WERI-Rb-1 (cell line): ENCODE results near the gene DBI.
"Not testable (repeated sequence)": the region's sequence is repeated elsewhere in the genome, so short reads cannot be mapped to it uniquely, and the experiment has no call there.

Source experiments
- DNase-seq: peaks from one replicate; pipeline ENCODE4 v3.0.0-alpha.2; 2020
- H3K27ac ChIP-seq: fragments of 250-450 bp; sonication (Bioruptor Pico); 2 replicates; pipeline ENCODE4 v1.5.1; 2020; ENCODE audit warnings: mild to moderate bottlenecking, moderate library complexity
- H3K27me3 ChIP-seq: fragments of 250-450 bp; sonication (Bioruptor Pico); 2 replicates; pipeline ENCODE4 v1.5.1; 2021; ENCODE audit warnings: mild to moderate bottlenecking, low read depth, moderate library complexity; ENCODE audit not compliant: insufficient read depth, severe bottlenecking
- H3K36me3 ChIP-seq: fragments of 250-450 bp; sonication (Bioruptor Pico); 2 replicates; pipeline ENCODE4 v1.5.1; 2020; ENCODE audit warnings: mild to moderate bottlenecking, moderate library complexity
- H3K4me3 ChIP-seq: 2 replicates; pipeline ENCODE4 v1.5.1; 2011; ENCODE audit warnings: low read depth, mild to moderate bottlenecking, control low read depth, low read length
- H3K9me3 ChIP-seq: fragments of 250-450 bp; sonication (Bioruptor Pico); 2 replicates; pipeline ENCODE4 v1.5.1; 2021; ENCODE audit warnings: mild to moderate bottlenecking, moderate library complexity; ENCODE audit not compliant: severe bottlenecking
- CTCF ChIP-seq: IDR thresholded peaks from 2 replicates; pipeline ENCODE4 v1.5.1; 2011; ENCODE audit warnings: low read depth, mild to moderate bottlenecking, control low read depth, inconsistent platforms, low read length

The DBI gene

DNA sequence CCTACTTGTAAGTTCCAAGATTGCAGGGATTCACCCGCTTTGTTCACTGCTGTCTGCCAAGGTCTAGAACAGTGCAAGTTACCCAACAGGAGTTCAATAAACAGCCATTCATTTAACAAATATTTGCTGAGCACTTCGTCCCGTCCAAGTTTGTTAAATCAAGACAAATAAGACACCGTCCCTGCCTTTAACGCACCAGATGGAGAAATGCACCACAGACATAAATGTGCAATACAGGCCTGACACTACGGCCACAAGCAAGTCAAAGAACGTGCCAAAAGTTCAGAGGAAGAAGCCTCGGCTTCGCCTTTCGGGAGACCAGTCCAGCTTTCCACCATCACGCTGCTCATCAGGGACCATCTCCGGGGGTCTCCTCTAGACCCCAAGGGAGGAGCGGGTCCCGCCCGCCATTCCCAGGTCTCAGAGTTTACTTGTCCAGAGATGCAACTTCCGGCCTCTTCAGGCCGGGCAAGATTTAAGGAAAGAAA, 572 bp upstream of the DBI start:
- H3K36me3 ChIP-seq, result peaks cover 26% of the 10 kb centered on the region
- peak overlapping the region; percentile 66 for H3K4me3 ChIP-seq
- peaks cover 3% of the 10 kb centered on the region for H3K9me3 ChIP-seq
- DNase-seq, result no peak
- no peak for TF ChIP-seq CTCF
- no peaks in the 10 kb centered on the region for H3K27me3 ChIP-seq
- peak overlapping the region; percentile 86 for H3K27ac ChIP-seq

- no peak for TF ChIP-seq CTCF
- H3K36me3 ChIP-seq, result peaks cover 37% of the 10 kb centered on the region
- peak; percentile 70 for DNase-seq
- peak overlapping the region; percentile 82 for H3K4me3 ChIP-seq
- H3K27ac ChIP-seq, result peak overlapping the region; percentile 78
- no peaks in the 10 kb centered on the region for H3K27me3 ChIP-seq
- H3K9me3 ChIP-seq, result peaks cover 3% of the 10 kb centered on the region
These were observed 809 bp downstream of the DBI start for GRCh38 chr2:119367472-119368099.

DNA sequence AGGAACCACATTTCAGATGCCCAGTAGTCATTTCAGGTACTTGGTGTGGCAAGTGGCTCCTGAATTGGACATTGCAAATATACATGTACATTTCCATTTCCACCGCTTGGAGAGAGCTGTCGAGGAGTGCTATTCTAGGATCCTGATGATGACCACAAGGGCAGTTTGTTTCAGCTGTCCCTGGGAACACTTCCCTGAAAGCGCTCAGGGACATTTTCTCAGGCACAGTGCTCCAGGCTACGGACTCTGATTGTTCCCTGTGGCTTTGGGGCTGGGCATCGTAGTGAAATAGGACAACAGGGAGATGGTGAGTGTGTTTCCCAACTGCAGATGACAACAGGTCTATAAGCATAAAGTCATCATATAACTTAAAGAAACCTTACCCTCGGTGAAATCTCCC, 3.1 kb downstream of the DBI start:
- Histone ChIP-seq H3K27ac (no peak overlapping the region), H3K4me3 (no peak overlapping the region), H3K9me3 (peaks cover 11% of the 10 kb centered on the region), H3K36me3 (peaks cover 50% of the 10 kb centered on the region), H3K27me3 (no peaks in the 10 kb centered on the region)
- TF ChIP-seq CTCF, result no peak
- no peak for DNase-seq

DNA sequence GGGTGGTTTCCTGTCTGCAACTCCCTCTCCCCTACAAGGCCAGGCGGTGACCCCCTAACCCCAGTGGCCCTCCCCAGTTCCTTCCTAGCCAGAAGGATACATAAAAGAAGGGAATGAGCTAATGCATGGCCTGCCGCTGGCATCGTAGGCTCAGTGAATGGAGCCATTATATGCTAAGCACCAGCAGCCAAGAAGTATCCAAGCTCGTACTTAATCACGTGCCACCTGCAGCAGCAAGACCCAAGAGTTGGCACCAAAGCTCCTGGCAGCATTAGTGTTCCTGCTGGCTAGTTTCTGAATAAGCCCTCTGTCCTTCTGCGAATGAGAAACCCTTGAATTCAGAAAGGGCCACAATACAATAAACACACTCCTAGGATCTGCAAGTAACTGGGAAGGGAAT, 4.3 kb downstream of the DBI start:
- TF ChIP-seq CTCF, result no peak
- Histone ChIP-seq H3K9me3 (peaks cover 15% of the 10 kb centered on the region), H3K27ac (no peak overlapping the region), H3K27me3 (no peaks in the 10 kb centered on the region), H3K4me3 (no peak overlapping the region), H3K36me3 (peaks cover 50% of the 10 kb centered on the region)
- no peak for DNase-seq

DNA sequence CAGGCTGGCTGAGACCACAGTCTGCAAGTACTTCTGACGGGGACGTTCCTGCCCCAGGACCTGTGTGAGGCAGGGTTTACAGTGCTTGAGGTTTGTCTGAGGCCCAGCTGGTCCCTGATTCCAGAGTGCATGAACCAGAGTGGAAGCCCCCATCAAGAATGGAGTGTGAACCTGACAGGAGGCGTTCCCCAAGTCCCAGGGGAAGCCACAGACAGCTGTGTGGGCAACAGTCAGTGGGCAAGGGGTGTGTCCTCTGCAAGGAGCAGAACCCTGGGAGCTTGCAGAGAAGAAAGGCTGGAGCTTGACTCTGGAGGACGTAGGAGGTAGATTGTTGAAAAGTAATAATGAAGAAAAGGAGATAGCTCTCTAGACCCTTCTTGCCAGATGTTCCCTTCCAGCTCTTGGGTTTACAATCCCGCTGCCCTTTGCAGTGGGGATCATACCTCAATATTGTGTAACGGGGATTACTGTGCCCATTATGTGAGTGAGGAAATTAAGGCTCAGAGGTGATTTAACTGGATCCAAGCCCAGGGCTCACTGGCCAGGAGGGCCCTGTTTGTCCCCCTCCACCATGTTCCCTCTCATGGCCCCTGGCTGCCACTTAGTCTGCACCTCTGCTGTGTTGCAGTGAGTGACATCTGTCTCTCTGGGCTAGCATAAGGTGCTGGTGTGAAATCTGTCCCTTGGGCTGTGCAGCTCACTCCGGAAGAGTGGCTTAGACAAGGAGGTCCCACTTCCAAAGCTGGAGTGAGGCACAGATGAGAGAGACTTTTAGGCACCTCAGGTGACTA, 6.2 kb downstream of the DBI start:
- Histone ChIP-seq H3K36me3 (peaks cover 50% of the 10 kb centered on the region), H3K9me3 (peaks cover 13% of the 10 kb centered on the region), H3K27ac (no peak overlapping the region), H3K4me3 (no peak overlapping the region), H3K27me3 (no peaks in the 10 kb centered on the region)
- no peak for TF ChIP-seq CTCF
- no peak for DNase-seq

- not testable (repeated sequence) for H3K27ac ChIP-seq
These were observed 7.3 kb downstream of the DBI start for GRCh38 chr2:119373907-119374745.

DNA sequence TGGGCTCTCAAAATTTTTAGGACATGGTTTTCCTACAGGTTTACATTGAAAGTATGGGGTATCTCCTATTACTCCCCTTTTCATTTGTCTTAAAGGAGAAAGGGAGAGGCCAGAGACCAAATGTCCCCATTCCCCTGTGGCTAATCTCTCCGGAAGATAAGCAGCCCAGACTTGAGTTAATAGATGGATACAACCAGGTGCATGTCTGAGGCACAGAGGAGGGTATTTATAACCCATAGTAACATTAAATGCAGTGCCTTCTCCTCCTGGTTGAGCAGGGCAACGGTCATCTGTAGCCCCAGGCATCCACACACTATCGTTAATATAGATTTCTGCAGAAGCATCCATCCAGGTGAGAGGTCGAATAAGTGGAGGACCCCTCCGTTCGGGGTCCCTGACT, 9.6 kb downstream of the DBI start:
- peaks cover 13% of the 10 kb centered on the region for H3K9me3 ChIP-seq
- DNase-seq, H3K27ac ChIP-seq, H3K27me3 ChIP-seq, H3K4me3 ChIP-seq: not testable (repeated sequence)
- H3K36me3 ChIP-seq, result peaks cover 21% of the 10 kb centered on the region

More at GRCh38 chr2:119373907-119374745, 7.3 kb downstream of the DBI start:
- H3K27me3 ChIP-seq, H3K4me3 ChIP-seq, DNase-seq: not testable (repeated sequence)
- Histone ChIP-seq H3K9me3 (peaks cover 13% of the 10 kb centered on the region), H3K36me3 (peaks cover 41% of the 10 kb centered on the region)
